Measurements from ENCODE around the gene CADM2. TPM values are rescaled to one million over a fixed set of nuclear protein-coding genes. Genes with fewer than 3 reads are reported as not detected.

The CADM2 gene
- total and polyA plus RNA-seq, 2 donors (not counting 3 experiments of a cell fraction or from before 2014, with no cell fraction given) = not detected

- H3K4me3 ChIP-seq (replicated peaks in 1 of 3; ENCODE audit: insufficient read depth in 1 of 3, low read depth in 1 of 3, low read length in 3 of 3) = no peak overlapping the region
- no peaks in the 10 kb centered on the region for H3K9me3 ChIP-seq (replicated peaks; ENCODE audit: control insufficient read depth, insufficient read depth, low read length)
- no peak for TF ChIP-seq MAX (IDR thresholded peaks at IDR 0.05; ENCODE audit: insufficient read depth, insufficient read length)
- TF ChIP-seq GATA2 (IDR thresholded peaks at IDR 0.05; ENCODE audit: insufficient read depth, insufficient read length, low read depth, low read length) = no peak
- TF ChIP-seq POLR2AphosphoS5 (IDR thresholded peaks at IDR 0.05; ENCODE audit: insufficient read depth, low read depth, low read length) = no peak
- intact Hi-C loops (cut with micrococcal nuclease) = no loop called here
- dilution Hi-C loops (cut with MboI; ENCODE audit: extremely low pct_ligation_motif_present, low sequenced_read_pairs) = no loop called here
- H3K27ac ChIP-seq (ENCODE audit: insufficient read depth, low read depth, low read length) = no peak overlapping the region
- BruUV-seq (replicated peaks) = no TSS peak
- no peaks in the 10 kb centered on the region for H3K4me1 ChIP-seq (ENCODE audit: control insufficient read depth, extremely low read depth, insufficient read depth, low read length)
- no peaks in the 10 kb centered on the region for H3K36me3 ChIP-seq (ENCODE audit: control insufficient read depth in 2 of 2, extremely low read depth in 1 of 2, insufficient read depth in 2 of 2, low read length in 2 of 2)
- CTCF ChIA-PET = no interaction called here
- DNase-seq (ENCODE audit: low read depth, low spot score) (no peak), FAIRE-seq (no peak)
- H3K79me2 ChIP-seq (ENCODE audit: control insufficient read depth, insufficient read depth, low read length) = no peaks in the 10 kb centered on the region
- H4K20me1 ChIP-seq (replicated peaks; ENCODE audit: control insufficient read depth, extremely low read depth, insufficient read depth, low read length) = no peaks in the 10 kb centered on the region
- no peak overlapping the region for H3K4me2 ChIP-seq (ENCODE audit: insufficient read depth, low read length)
- H3K9me1 ChIP-seq (replicated peaks; ENCODE audit: control insufficient read depth, extremely low read depth, insufficient read depth, low read length) = no peaks in the 10 kb centered on the region
- no peak overlapping the region for H2AFZ ChIP-seq (ENCODE audit: low read depth, low read length)
- no peaks in the 10 kb centered on the region for H3K27me3 ChIP-seq (ENCODE audit: control insufficient read depth in 2 of 2, insufficient read depth in 2 of 2, low read length in 2 of 2)
- POLR2A ChIA-PET = no interaction called here
- no peak overlapping the region for H3K9ac ChIP-seq (replicated peaks; ENCODE audit: extremely low read depth, insufficient read depth, low read length)
Measured at GRCh38 chr3:85554153-85554552, 595.4 kb downstream of the CADM2 start.

- H3K4me2 ChIP-seq (ENCODE audit: insufficient read depth, low read length) = no peak overlapping the region
- POLR2A ChIA-PET = no interaction called here
- no peaks in the 10 kb centered on the region for H3K36me3 ChIP-seq (ENCODE audit: control insufficient read depth in 2 of 2, extremely low read depth in 1 of 2, insufficient read depth in 2 of 2, low read length in 2 of 2)
- H3K4me1 ChIP-seq (ENCODE audit: control insufficient read depth, extremely low read depth, insufficient read depth, low read length) = no peaks in the 10 kb centered on the region
- FAIRE-seq (no peak), DNase-seq (ENCODE audit: low read depth, low spot score) (peak; percentile 70)
- no peaks in the 10 kb centered on the region for H3K79me2 ChIP-seq (ENCODE audit: control insufficient read depth, insufficient read depth, low read length)
- H3K9me1 ChIP-seq (replicated peaks; ENCODE audit: control insufficient read depth, extremely low read depth, insufficient read depth, low read length) = no peaks in the 10 kb centered on the region
- TF ChIP-seq POLR2AphosphoS5 (IDR thresholded peaks at IDR 0.05; ENCODE audit: insufficient read depth, low read depth, low read length) (no peak), CTCF (IDR thresholded peaks at IDR 0.05; ENCODE audit: extremely low read depth in 1 of 2, insufficient read depth in 1 of 2, low read depth in 1 of 2, low read length in 2 of 2) (no peak), MYC (IDR thresholded peaks at IDR 0.05; ENCODE audit: low read depth, low read length) (no peak), GATA2 (IDR thresholded peaks at IDR 0.05; ENCODE audit: insufficient read depth, insufficient read length, low read depth, low read length) (no peak), MAX (IDR thresholded peaks at IDR 0.05; ENCODE audit: insufficient read depth, insufficient read length) (no peak), FOS (IDR thresholded peaks at IDR 0.05; ENCODE audit: borderline replicate concordance, insufficient read depth, low read length) (no peak), EZH2 (IDR thresholded peaks at IDR 0.05; ENCODE audit: borderline replicate concordance, low read depth, low read length, severe bottlenecking) (no peak), JUN (IDR thresholded peaks at IDR 0.05; ENCODE audit: borderline replicate concordance, insufficient read depth, insufficient read length, low read depth) (no peak), POLR2A (IDR thresholded peaks at IDR 0.05; ENCODE audit: low read depth, low read length) (no peak)
- H3K4me3 ChIP-seq (replicated peaks in 1 of 3; ENCODE audit: insufficient read depth in 1 of 3, low read depth in 1 of 3, low read length in 3 of 3) = no peak overlapping the region
- CTCF ChIA-PET = no interaction called here
- H3K9ac ChIP-seq (replicated peaks; ENCODE audit: extremely low read depth, insufficient read depth, low read length) = no peak overlapping the region
- no peaks in the 10 kb centered on the region for H4K20me1 ChIP-seq (replicated peaks; ENCODE audit: control insufficient read depth, extremely low read depth, insufficient read depth, low read length)
- no peaks in the 10 kb centered on the region for H3K27me3 ChIP-seq (ENCODE audit: control insufficient read depth in 2 of 2, insufficient read depth in 2 of 2, low read length in 2 of 2)
- BruUV-seq (replicated peaks) = no TSS peak
- intact Hi-C loops (cut with micrococcal nuclease) = no loop called here
- dilution Hi-C loops (cut with MboI; ENCODE audit: extremely low pct_ligation_motif_present, low sequenced_read_pairs) = no loop called here
- no peak overlapping the region for H2AFZ ChIP-seq (ENCODE audit: low read depth, low read length)
- no peak overlapping the region for H3K27ac ChIP-seq (ENCODE audit: insufficient read depth, low read depth, low read length)
- no peaks in the 10 kb centered on the region for H3K9me3 ChIP-seq (replicated peaks; ENCODE audit: control insufficient read depth, insufficient read depth, low read length)
Measured at GRCh38 chr3:85560088-85560785, 601.4 kb downstream of the CADM2 start.
